Activated CD8-positive, alpha-beta T cell treated with anti-CD3 and anti-CD28 coated beads for 36 hours (primary cell): ENCODE results near the gene MAPK4. TPM values are rescaled to one million over a fixed set of nuclear protein-coding genes. Genes with fewer than 3 reads are reported as not detected.

Experiments
- ATAC-seq: fragments of 200-7000 bp; cut with Tn5 transposase; one replicate; pipeline ENCODE4 v1.10.0; 2021; ENCODE audit warnings: mild to moderate bottlenecking, moderate library complexity
- CTCF ChIA-PET: fragments of 350-600 bp; sonication (Branson Sonifier 250); formaldehyde crosslinking; loops from one replicate; lab custom pipeline; 2021; ENCODE audit warnings: antibody characterized with exemption; lab: Charles Lee
- POLR2A ChIA-PET: fragments of 350-600 bp; sonication (Branson Sonifier 250); formaldehyde crosslinking; loops from one replicate; lab custom pipeline; 2021; ENCODE audit warnings: antibody characterized with exemption; lab: Charles Lee
- DNase-seq: peaks from one replicate; pipeline ENCODE4 v3.0.0-alpha.2; 2020
- H3K27ac Mint-ChIP-seq: one replicate; pipeline ENCODE4 v1.8.0; 2021; ENCODE audit warnings: mild to moderate bottlenecking, mixed read lengths
- H3K27me3 Mint-ChIP-seq: one replicate; pipeline ENCODE4 v1.8.0; 2021; ENCODE audit warnings: mixed read lengths
- H3K36me3 Mint-ChIP-seq: one replicate; pipeline ENCODE4 v1.8.0; 2021; ENCODE audit warnings: low read depth, mixed read lengths
- H3K4me1 Mint-ChIP-seq: one replicate; pipeline ENCODE4 v1.8.0; 2021; ENCODE audit warnings: low read depth, mixed read lengths
- H3K4me3 Mint-ChIP-seq: one replicate; pipeline ENCODE4 v1.8.0; 2021; ENCODE audit warnings: mild to moderate bottlenecking, moderate library complexity, mixed read lengths
- H3K9me3 Mint-ChIP-seq: one replicate; pipeline ENCODE4 v1.8.0; 2021; ENCODE audit warnings: mixed read lengths
- intact Hi-C: fragments of 100-400 bp; cut with micrococcal nuclease; formaldehyde crosslinking; loops from one replicate; pipeline ENCODE4 v1.10.0; 2022
- total RNA-seq, 2 experiments: library from RNA; stranded (reverse); gene quantifications; one replicate each; pipeline ENCODE4 v1.2.3, GENCODE V29; 2021
- TF ChIP-seq, protein P1 (sequence below): fragments of 200-600 bp; IDR thresholded peaks from one replicate; pipeline ENCODE4 v1.8.0; 2022; ENCODE audit warnings: antibody characterized with exemption, mild to moderate bottlenecking

Gene MAPK4
- total RNA-seq, 2 experiments from 2014 or later, result not detected

GRCh38 chr18:50745945-50746344, 186.1 kb downstream of the MAPK4 start:
- Mint-ChIP-seq H3K9me3 (no peaks in the 10 kb centered on the region), H3K27ac (no peak overlapping the region), H3K27me3 (peaks cover 3% of the 10 kb centered on the region), H3K36me3 (no peaks in the 10 kb centered on the region), H3K4me1 (no peaks in the 10 kb centered on the region), H3K4me3 (no peak overlapping the region)
- TF ChIP-seq, protein P1, sequence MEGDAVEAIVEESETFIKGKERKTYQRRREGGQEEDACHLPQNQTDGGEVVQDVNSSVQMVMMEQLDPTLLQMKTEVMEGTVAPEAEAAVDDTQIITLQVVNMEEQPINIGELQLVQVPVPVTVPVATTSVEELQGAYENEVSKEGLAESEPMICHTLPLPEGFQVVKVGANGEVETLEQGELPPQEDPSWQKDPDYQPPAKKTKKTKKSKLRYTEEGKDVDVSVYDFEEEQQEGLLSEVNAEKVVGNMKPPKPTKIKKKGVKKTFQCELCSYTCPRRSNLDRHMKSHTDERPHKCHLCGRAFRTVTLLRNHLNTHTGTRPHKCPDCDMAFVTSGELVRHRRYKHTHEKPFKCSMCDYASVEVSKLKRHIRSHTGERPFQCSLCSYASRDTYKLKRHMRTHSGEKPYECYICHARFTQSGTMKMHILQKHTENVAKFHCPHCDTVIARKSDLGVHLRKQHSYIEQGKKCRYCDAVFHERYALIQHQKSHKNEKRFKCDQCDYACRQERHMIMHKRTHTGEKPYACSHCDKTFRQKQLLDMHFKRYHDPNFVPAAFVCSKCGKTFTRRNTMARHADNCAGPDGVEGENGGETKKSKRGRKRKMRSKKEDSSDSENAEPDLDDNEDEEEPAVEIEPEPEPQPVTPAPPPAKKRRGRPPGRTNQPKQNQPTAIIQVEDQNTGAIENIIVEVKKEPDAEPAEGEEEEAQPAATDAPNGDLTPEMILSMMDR, result no peak
- ChIA-PET CTCF (no interaction called here), POLR2A (no interaction called here)
- ATAC-seq (no peak), DNase-seq (no peak)
- intact Hi-C loops, result no loop called here

DNA sequence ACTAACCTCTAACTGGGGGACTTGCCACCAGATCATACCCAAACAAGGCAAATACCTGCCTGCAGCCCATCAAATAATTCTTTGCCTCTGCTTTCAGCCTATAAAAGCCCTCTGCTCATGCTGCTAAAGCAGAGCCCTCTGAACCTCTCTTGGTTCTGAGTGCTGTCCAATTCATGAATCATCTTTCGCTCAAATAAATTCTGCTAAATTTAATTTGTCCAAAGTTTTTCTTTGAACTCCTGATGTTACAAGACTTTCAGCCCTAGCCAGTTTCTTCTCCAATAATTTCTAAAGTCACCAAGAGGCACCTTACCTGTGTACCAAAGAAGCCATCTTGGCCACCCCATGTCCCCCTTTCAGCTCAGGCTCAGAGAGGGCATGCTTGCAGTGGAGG, 188.0 kb downstream of the MAPK4 start:
- H3K4me3 Mint-ChIP-seq, result no peak overlapping the region
- TF ChIP-seq, protein P1, result no peak
- no peaks in the 10 kb centered on the region for H3K36me3 Mint-ChIP-seq
- ATAC-seq (no peak), DNase-seq (no peak)
- ChIA-PET CTCF (no interaction called here), POLR2A (no interaction called here)
- no peaks in the 10 kb centered on the region for H3K9me3 Mint-ChIP-seq
- intact Hi-C loops, result no loop called here
- H3K4me1 Mint-ChIP-seq, result no peaks in the 10 kb centered on the region
- H3K27ac Mint-ChIP-seq, result no peak overlapping the region
- peaks cover 7% of the 10 kb centered on the region for H3K27me3 Mint-ChIP-seq

- peaks cover 5% of the 10 kb centered on the region for H3K27me3 Mint-ChIP-seq
- H3K36me3 Mint-ChIP-seq, result no peaks in the 10 kb centered on the region
- H3K27ac Mint-ChIP-seq, result no peak overlapping the region
- H3K4me1 Mint-ChIP-seq, result no peaks in the 10 kb centered on the region
- CTCF ChIA-PET, result no interaction called here
- no peak for DNase-seq
- POLR2A ChIA-PET, result no interaction called here
- intact Hi-C loops, result no loop called here
- no peak overlapping the region for H3K4me3 Mint-ChIP-seq
- no peak for ATAC-seq
- no peaks in the 10 kb centered on the region for H3K9me3 Mint-ChIP-seq
- TF ChIP-seq, protein P1, result no peak
These were observed 188.6 kb downstream of the MAPK4 start for GRCh38 chr18:50748243-50749229.

- CTCF ChIA-PET, result no interaction called here
- POLR2A ChIA-PET, result no interaction called here
- Mint-ChIP-seq H3K27ac (no peak overlapping the region), H3K9me3 (no peaks in the 10 kb centered on the region), H3K27me3 (peaks cover 7% of the 10 kb centered on the region), H3K36me3 (no peaks in the 10 kb centered on the region), H3K4me3 (no peak overlapping the region), H3K4me1 (no peaks in the 10 kb centered on the region)
- ATAC-seq (no peak), DNase-seq (no peak)
- TF ChIP-seq, protein P1, result no peak
- intact Hi-C loops, result no loop called here
These were observed 189.5 kb downstream of the MAPK4 start for GRCh38 chr18:50749421-50749820.

- ATAC-seq, result no peak
- H3K4me1 Mint-ChIP-seq, result no peaks in the 10 kb centered on the region
- TF ChIP-seq, protein P1, result no peak
- H3K9me3 Mint-ChIP-seq, result no peaks in the 10 kb centered on the region
- H3K27ac Mint-ChIP-seq, result no peak overlapping the region
- no peak for DNase-seq
- no peak overlapping the region for H3K4me3 Mint-ChIP-seq
- CTCF ChIA-PET, result no interaction called here
- POLR2A ChIA-PET, result no interaction called here
- H3K27me3 Mint-ChIP-seq, result peaks cover 9% of the 10 kb centered on the region
- intact Hi-C loops, result no loop called here
- no peaks in the 10 kb centered on the region for H3K36me3 Mint-ChIP-seq
These were observed 190.1 kb downstream of the MAPK4 start for GRCh38 chr18:50749945-50750344.
